Measurements from ENCODE around the gene OR52E6.

GRCh38 chr11:5807580-5807979, 34.1 kb downstream of the OR52E6 start:
- TF ChIP-seq CTCF (IDR thresholded peaks at IDR 0.05) (no peak), POLR2A (IDR thresholded peaks at IDR 0.05) (no peak), POLR2AphosphoS5 (IDR thresholded peaks at IDR 0.05) (no peak), EP300 (IDR thresholded peaks at IDR 0.05) (no peak)
